Fibroblast of lung (primary cell): Measurements from ENCODE around the gene TCF12.

Experiments
- CTCF ChIP-seq, 2 donors: IDR thresholded peaks in 1 of 2; conservative IDR thresholded peaks in 1 of 2; 1 replicate in 1 of 2; 2 replicates in 1 of 2; pipeline ENCODE4 v1.5.1; 2011 to 2012; ENCODE audit warnings: low read length in 2 of 2, control low read depth in 1 of 2, inconsistent platforms in 1 of 2, low read depth in 1 of 2, mild to moderate bottlenecking in 1 of 2
- EZH2 ChIP-seq: IDR thresholded peaks from 2 replicates; pipeline ENCODE4 v1.5.1; 2012; ENCODE audit warnings: low read length, control low read depth, mild to moderate bottlenecking; ENCODE audit errors: missing control alignments

GRCh38 chr15:57044970-57045369 lies 126.5 kb downstream of the TCF12 start:
- no peak for TF ChIP-seq CTCF (conservative IDR thresholded peaks at IDR 0.05 in 1 of 2, IDR thresholded peaks at IDR 0.05 in 1 of 2; ENCODE audit: low read depth in 1 of 2, low read length in 2 of 2)
- no peak for TF ChIP-seq EZH2
